Esophagus squamous epithelium (tissue), 4 donors: ENCODE measurements around the gene NAA25.

Experiments
- POLR2A ChIP-seq, 4 donors: fragments of 450-650 bp; IDR thresholded peaks; one replicate each; pipeline ENCODE4 v1.6.1; 2017; ENCODE audit warnings: antibody characterized with exemption in 4 of 4, mild to moderate bottlenecking in 4 of 4, moderate library complexity in 3 of 4
- TF ChIP-seq, protein P1 (sequence below), 6 experiments: fragments of 450-650 bp in 4 of 6; fragments of 200-600 bp in 2 of 6; sonication (generic) in 2 of 6; IDR thresholded peaks; one replicate each; pipeline ENCODE4 v1.5.1; 2016 to 2019; ENCODE audit warnings: antibody characterized with exemption in 6 of 6, mild to moderate bottlenecking in 4 of 6, moderate library complexity in 4 of 6

DNA sequence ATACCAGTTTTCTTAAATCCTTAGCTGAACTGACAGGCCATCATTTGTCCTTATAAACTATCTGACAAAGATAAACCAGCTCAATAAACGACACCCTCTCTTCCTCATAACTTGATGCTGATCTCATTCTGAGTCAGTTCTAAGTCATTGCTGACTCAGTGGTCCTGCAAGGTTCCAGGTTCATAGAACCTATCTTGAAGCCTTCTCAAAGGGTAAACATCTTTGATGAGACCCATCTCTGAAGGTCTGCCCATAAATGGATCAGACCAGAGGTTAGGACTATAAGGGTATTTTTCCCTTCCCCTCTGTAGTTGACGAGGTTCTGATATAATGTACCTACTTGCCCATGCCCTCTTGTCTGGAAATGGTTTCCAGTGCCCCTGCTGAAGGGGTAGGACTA lies 11.9 kb downstream of the NAA25 start:
- TF ChIP-seq POLR2A (IDR thresholded peaks at IDR 0.05), result no peak
- TF ChIP-seq, protein P1, sequence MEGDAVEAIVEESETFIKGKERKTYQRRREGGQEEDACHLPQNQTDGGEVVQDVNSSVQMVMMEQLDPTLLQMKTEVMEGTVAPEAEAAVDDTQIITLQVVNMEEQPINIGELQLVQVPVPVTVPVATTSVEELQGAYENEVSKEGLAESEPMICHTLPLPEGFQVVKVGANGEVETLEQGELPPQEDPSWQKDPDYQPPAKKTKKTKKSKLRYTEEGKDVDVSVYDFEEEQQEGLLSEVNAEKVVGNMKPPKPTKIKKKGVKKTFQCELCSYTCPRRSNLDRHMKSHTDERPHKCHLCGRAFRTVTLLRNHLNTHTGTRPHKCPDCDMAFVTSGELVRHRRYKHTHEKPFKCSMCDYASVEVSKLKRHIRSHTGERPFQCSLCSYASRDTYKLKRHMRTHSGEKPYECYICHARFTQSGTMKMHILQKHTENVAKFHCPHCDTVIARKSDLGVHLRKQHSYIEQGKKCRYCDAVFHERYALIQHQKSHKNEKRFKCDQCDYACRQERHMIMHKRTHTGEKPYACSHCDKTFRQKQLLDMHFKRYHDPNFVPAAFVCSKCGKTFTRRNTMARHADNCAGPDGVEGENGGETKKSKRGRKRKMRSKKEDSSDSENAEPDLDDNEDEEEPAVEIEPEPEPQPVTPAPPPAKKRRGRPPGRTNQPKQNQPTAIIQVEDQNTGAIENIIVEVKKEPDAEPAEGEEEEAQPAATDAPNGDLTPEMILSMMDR (IDR thresholded peaks at IDR 0.05), result no peak
